Ramos (cell line): ENCODE results near the gene GRIK1.

ENCODE experiments used
- in situ Hi-C: fragments of 300-500 bp; cut with MboI; formaldehyde crosslinking; loops from one replicate; pipeline ENCODE4 v1.14.3; 2022; ENCODE audit warnings: low sequenced_read_pairs; ENCODE audit not compliant: unreplicated experiment

GRIK1 gene

GRCh38 chr21:29655577-29655976 is 284.2 kb downstream of the GRIK1 start:
- in situ Hi-C loops: no loop called here

DNA sequence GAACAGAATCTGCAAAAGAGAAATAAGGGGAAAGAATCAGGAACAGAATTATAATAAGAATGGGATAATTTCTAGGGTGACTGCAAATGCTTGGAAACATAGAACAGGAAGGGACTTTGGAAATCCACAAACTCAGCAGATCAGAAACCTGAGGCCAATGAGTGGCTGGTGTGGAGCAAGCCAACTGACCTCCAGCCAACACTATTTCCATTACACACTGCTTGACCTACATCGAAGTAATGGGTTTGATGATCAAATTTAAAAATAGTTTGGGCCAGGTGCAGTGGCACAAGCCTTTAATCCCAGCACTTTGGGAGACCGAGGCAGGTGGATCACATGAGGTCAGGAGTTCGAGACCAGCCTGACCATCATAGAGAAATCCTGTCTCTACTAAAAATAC is 284.9 kb downstream of the GRIK1 start:
- in situ Hi-C loops: no loop called here

- in situ Hi-C loops: no loop called here
These were observed 285.6 kb downstream of the GRIK1 start for GRCh38 chr21:29654203-29654602.

GRCh38 chr21:29650523-29651022 is 289.2 kb downstream of the GRIK1 start:
- in situ Hi-C loops: no loop called here

- in situ Hi-C loops: no loop called here
These were observed 290.4 kb downstream of the GRIK1 start for GRCh38 chr21:29649406-29649814.

DNA sequence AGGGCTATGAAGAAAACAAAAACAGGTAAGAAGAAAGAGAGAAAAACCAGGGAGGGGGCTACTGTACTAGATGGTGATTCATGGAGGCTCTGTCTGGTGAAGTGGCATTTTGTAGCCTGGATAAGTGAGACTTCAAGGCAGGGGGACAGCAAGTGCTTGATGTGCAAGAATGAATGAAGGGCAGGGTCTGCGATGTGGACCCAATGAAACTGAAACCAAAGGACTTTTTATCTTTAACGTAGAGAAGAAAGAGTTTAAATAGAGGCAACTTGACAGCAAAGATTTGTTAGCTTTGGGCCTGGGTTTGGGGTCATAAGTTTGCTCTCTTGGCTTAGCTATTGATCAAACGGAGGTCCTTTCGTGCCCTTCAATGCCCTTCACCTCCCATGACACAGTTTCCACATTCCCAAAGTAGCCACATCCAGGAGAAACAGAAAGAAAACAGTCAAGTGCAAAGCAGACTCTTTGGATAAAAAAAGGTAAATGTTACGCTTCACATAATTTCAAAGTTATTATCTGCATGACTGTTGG is 291.0 kb downstream of the GRIK1 start:
- in situ Hi-C loops: no loop called here

DNA sequence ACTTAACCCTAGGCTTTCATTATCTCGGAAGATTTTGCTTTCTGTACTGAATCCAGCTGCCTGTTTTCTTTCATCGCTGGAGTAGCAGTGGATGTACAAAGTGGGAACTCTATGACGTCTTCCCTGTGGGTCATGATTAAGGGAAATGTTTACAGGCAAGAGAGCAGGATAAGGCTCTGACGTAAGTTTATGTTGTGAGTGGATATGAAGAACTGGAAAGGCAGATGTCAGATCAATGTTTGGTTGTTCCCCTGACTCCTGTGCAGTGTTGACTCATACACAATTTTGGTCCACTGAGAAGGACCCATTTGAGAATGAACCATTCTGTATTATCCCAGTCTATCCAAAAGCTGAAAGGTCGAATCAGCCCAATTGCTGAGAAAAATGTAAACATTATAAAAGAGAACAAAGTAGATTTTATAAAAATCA is 292.4 kb downstream of the GRIK1 start:
- in situ Hi-C loops: no loop called here

DNA sequence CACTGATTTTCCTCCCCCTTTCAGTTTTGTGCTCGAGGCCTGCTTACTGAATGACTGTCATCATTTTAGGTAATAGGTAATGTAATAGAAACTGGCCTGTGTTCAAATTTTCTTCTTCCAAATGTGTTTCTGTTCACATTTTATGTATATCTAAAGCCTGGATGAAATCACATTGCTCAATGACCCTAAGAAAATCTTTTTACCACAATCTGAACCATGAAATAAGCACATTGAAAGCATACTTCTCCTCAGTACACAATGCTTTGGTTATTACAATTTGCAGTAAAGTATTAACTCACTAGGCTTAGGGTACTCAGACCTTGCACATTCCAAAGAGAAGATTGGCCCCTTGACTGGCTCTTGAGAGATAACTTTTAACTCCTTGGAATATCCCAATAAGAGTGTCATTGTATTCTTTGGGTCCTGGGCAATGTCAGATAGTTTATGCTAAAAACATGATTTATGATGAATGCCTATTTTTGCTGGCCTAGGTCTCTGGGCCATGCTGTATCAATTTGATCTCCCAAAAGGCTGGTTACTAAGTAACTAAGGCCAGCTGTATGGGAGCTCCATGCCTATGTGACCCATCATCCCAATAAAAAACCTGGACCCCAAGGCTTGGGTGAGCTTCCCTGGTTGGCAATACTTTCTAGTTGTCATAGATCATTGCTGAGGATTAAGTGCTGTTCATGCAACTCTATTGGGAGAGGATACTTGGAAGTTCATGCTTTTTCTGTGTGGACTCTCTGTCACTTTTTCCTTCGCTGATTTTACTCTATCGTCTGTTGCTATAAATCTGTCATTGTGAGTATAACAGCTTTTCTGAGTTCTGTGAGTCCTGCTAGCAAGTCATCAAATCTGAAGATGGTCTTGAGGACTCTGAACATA is 293.9 kb downstream of the GRIK1 start:
- in situ Hi-C loops: no loop called here

GRCh38 chr21:29643289-29643688 is 296.5 kb downstream of the GRIK1 start:
- in situ Hi-C loops: no loop called here

- in situ Hi-C loops: no loop called here
These were observed 297.1 kb downstream of the GRIK1 start for GRCh38 chr21:29642551-29643245.

DNA sequence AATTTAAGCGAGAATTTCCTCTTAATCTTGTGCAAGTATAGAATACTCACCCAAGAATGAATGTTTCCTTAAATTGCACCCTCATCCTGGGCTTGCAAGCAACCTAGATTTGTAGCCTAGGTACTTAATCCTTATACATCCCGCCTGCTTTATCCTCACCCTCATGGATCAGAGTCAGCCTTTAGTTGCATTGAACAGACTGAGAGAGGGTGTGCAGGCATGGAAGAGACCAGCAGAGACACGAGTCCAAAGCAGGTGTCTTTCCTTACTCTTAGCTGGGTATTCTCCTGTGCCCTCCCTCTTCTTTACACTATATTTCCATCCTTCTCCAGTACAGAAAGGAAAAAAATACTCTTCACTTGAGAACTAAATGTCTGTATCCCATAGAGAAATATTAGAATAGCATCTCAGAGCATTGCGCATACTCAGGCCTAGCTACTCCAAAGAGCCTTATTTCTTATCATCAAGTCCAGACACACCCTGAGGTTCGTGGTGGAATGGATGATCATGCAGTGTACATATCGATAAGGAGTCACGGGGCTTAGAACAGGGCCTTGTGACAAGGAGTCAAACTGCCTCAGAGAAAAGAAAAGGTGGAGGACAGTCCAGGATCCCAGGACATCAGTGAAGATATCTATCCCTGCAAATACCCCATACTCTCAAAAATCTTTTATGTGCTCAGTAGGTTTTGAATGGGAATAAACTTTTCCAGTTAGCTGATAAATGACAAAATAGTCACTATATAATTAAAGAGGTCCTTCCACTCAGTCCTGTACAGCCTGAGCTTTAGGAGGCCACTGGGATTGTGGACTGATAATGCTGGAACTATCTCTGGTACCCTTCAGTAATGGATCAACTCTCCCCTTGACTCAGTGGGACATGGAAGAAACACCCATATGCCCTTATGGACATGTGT is 297.9 kb downstream of the GRIK1 start:
- in situ Hi-C loops: no loop called here

DNA sequence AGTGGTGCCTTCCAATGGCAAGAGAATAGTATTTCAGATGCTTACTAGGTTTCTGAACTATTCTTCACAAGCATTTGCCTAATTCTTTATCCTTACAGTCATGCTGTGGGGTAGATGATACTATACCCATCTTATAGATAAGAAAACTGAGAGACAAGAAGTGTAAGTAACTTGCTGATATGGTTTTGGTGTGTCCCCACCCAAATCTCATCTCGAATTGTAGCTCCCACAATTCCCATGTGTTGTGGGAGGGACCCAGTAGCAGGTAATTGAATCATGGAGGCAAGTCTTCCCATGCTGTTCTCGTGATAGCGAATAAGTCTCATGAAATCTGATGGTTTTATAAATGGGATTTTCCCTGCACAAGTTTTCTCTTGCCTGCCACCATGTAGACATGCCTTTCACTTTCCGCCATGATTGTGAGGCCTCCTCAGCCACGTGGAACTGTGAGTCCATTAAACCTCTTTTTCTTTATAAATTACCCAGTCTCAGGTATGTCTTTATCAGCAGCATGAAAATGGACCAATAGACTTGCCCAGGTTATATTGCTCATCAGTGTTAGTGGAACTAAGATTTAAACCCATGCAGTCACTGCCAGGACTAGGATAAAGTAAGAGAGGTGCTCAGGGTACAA is 298.7 kb downstream of the GRIK1 start:
- in situ Hi-C loops: no loop called here

GRCh38 chr21:29640080-29640508 is 299.7 kb downstream of the GRIK1 start:
- in situ Hi-C loops: no loop called here

DNA sequence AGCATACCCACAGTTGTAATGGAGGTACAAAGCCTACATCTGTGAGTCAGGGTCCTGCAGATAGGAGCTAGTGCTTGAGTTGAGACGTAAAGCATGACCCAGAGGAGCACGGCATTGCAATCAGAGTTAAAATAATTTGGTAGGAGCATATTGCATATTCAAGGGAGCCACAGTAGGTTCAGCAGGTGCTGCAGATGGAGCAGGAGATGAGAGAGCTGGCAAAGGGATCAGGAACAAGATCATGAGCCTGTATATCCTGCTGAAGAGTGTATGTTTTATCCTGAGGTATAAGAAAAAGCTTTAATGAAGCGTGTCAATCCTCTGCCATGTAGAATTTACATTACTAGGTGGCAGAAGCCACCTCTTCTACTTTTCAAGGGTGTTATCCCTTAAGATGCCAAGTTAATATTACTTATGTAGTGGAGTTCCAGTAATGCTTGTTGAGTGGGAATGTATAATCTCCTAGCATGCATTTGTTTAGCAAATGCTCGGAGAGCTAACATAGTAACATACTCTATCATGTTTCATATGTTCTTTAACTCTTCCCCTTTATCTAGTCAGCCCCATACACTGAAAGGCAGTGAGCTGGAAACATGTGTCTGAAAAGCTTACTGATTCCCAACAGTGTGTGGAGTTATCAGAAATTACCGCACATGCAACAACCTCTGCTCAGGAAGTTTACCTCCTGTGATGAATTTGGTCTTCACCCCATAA is 300.3 kb downstream of the GRIK1 start:
- in situ Hi-C loops: no loop called here

GRCh38 chr21:29638761-29639327 is 301.0 kb downstream of the GRIK1 start:
- in situ Hi-C loops: no loop called here

GRCh38 chr21:29638138-29638537 is 301.7 kb downstream of the GRIK1 start:
- in situ Hi-C loops: no loop called here

DNA sequence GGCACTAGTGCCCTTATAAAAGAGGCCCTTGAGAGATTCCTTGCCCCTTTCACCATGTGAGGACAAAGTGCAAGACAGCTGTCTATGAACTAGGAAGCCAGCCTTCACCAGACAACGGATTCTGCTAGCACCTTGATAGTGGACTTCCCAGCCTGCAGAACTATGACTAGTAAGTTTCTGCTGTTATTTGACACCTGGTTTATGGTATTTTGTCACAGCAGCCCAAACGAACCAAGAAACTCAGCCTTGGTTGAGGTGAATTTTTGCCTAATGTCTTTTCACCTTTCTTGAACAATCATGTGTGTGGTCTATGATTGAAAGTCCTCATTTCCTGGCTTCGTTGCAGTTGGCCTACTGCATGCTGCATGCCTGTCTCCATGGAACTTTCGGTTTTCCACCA is 302.2 kb downstream of the GRIK1 start:
- in situ Hi-C loops: no loop called here

GRCh38 chr21:29637134-29637533 is 302.7 kb downstream of the GRIK1 start:
- in situ Hi-C loops: no loop called here

DNA sequence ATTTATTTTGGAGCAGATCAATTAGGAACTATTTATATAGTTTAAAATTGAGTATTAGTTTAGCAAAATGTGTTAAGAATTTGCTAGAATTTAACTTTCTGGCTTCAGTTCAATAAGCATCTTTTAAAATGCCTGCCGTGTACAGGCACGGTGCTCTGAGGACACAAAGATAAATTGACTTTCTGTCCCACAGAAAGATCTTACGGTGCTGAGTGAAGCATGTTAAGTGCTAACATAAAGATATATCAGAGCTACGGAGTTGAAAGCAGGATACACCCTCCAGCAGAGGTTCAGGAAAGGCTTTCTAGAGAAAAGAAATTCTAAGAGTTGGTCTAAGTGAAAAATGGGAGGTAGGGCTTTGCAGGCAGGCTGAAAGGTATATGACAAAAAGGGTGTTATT is 305.4 kb downstream of the GRIK1 start:
- in situ Hi-C loops: no loop called here
